BLaER1 treated with 17β-estradiol and CSF1 and Interleukin-3, amounts not matched to agents 10 nM and 100 nM (cell line): Measurements from ENCODE around the gene PSME3.
"Not testable (repeated sequence)": the region's sequence is repeated elsewhere in the genome, so short reads cannot be mapped to it uniquely, and the experiment has no call there.

ENCODE experiments used
- H3K27ac ChIP-seq, 11 experiments: shearing (Covaris generic); formaldehyde crosslinking; 2 replicates each; pipeline ENCODE4 v1.8.1; 2022
- H3K27me3 ChIP-seq, 11 experiments: shearing (Covaris generic); formaldehyde crosslinking; 2 replicates each; pipeline ENCODE4 v1.8.1; 2022
- H3K36me3 ChIP-seq, 11 experiments: shearing (Covaris generic); formaldehyde crosslinking; 2 replicates each; pipeline ENCODE4 v1.8.1; 2022
- H3K4me1 ChIP-seq, 10 experiments: shearing (Covaris generic); formaldehyde crosslinking; 2 replicates each; pipeline ENCODE4 v1.8.1; 2022
- H3K4me2 ChIP-seq, 11 experiments: shearing (Covaris generic); formaldehyde crosslinking; 2 replicates each; pipeline ENCODE4 v1.8.1; 2022
- H3K4me3 ChIP-seq, 10 experiments: shearing (Covaris generic); formaldehyde crosslinking; 2 replicates each; pipeline ENCODE4 v1.8.1; 2022
- H3K9ac ChIP-seq, 11 experiments: shearing (Covaris generic); formaldehyde crosslinking; 2 replicates each; pipeline ENCODE4 v1.8.1; 2022
- H3K9me3 ChIP-seq, 11 experiments: shearing (Covaris generic); formaldehyde crosslinking; replicated peaks in 1 of 11; 2 replicates each; pipeline ENCODE4 v1.8.1; 2022
- H4K20me1 ChIP-seq, 11 experiments: shearing (Covaris generic); formaldehyde crosslinking; 2 replicates each; pipeline ENCODE4 v1.8.1; 2022
- Cebpa-rat ChIP-seq, 11 experiments: shearing (Covaris generic); IDR thresholded peaks; 2 replicates each; pipeline ENCODE4 v1.8.1; 2022

PSME3 gene

GRCh38 chr17:42878123-42878880 lies 45.1 kb downstream of the PSME3 start:
- Histone ChIP-seq H3K4me3 (no peak overlapping the region), H3K4me2 (no peak overlapping the region), H3K9me3 (no peaks in the 10 kb centered on the region), H4K20me1 (no peaks in the 10 kb centered on the region), H3K36me3 (no peaks in the 10 kb centered on the region), H3K4me1 (peaks cover 0 to 6% (median 0%) of the 10 kb centered on the region in 10 experiments; a peak in 3 of 20 replicates), H3K27ac (no peak overlapping the region), H3K9ac (no peak overlapping the region), H3K27me3 (no peaks in the 10 kb centered on the region)
- TF ChIP-seq Cebpa-rat (IDR thresholded peaks at IDR 0.05) = no peak

- Histone ChIP-seq H3K4me3 (no peak overlapping the region), H3K36me3 (no peaks in the 10 kb centered on the region), H4K20me1 (no peaks in the 10 kb centered on the region), H3K4me1 (peaks cover 0 to 6% (median 0%) of the 10 kb centered on the region in 10 experiments; a peak in 4 of 20 replicates), H3K9me3 (no peaks in the 10 kb centered on the region), H3K27me3 (no peaks in the 10 kb centered on the region), H3K9ac (no peak overlapping the region), H3K4me2 (no peak overlapping the region), H3K27ac (no peak overlapping the region)
- TF ChIP-seq Cebpa-rat (IDR thresholded peaks at IDR 0.05) = no peak
These were observed 45.9 kb downstream of the PSME3 start for GRCh38 chr17:42878924-42879595.

- no peak overlapping the region for H3K9ac ChIP-seq
- no peak overlapping the region for H3K27ac ChIP-seq
- H3K36me3 ChIP-seq = no peaks in the 10 kb centered on the region
- H3K27me3 ChIP-seq = no peaks in the 10 kb centered on the region
- H4K20me1 ChIP-seq = no peaks in the 10 kb centered on the region
- no peak overlapping the region for H3K4me2 ChIP-seq
- H3K4me3 ChIP-seq = no peak overlapping the region
- H3K4me1 ChIP-seq = peaks cover 0 to 12% (median 0%) of the 10 kb centered on the region in 10 experiments; a peak in 6 of 20 replicates
- H3K9me3 ChIP-seq = no peaks in the 10 kb centered on the region
- TF ChIP-seq Cebpa-rat (IDR thresholded peaks at IDR 0.05) = no peak
These were observed 46.4 kb downstream of the PSME3 start for GRCh38 chr17:42879596-42879985.

GRCh38 chr17:42880776-42881310 lies 47.6 kb downstream of the PSME3 start:
- H4K20me1 ChIP-seq = no peaks in the 10 kb centered on the region
- no peaks in the 10 kb centered on the region for H3K27me3 ChIP-seq
- no peak overlapping the region for H3K9ac ChIP-seq
- no peak overlapping the region for H3K27ac ChIP-seq
- no peaks in the 10 kb centered on the region for H3K36me3 ChIP-seq
- no peak overlapping the region for H3K4me3 ChIP-seq
- H3K4me2 ChIP-seq = no peak overlapping the region
- H3K9me3 ChIP-seq = no peaks in the 10 kb centered on the region
- H3K4me1 ChIP-seq = peaks cover 2 to 24% (median 9%) of the 10 kb centered on the region in 10 experiments; a peak in 19 of 20 replicates
- TF ChIP-seq Cebpa-rat (IDR thresholded peaks at IDR 0.05) = no peak

- H3K27ac ChIP-seq, H3K9me3 ChIP-seq, H3K4me3 ChIP-seq, H3K9ac ChIP-seq, H4K20me1 ChIP-seq, H3K36me3 ChIP-seq, H3K4me2 ChIP-seq, H3K27me3 ChIP-seq: not testable (repeated sequence)
- H3K4me1 ChIP-seq = peaks cover 10 to 33% (median 17%) of the 10 kb centered on the region in 10 experiments
These were observed 48.5 kb downstream of the PSME3 start for GRCh38 chr17:42881706-42882105.

- no peak overlapping the region for H3K9ac ChIP-seq
- no peak overlapping the region; a peak in 1 of 22 replicates for H3K4me2 ChIP-seq
- TF ChIP-seq Cebpa-rat (IDR thresholded peaks at IDR 0.05) = no peak
These were observed 49.0 kb downstream of the PSME3 start for GRCh38 chr17:42882166-42882565.

GRCh38 chr17:42883802-42884558 lies 50.8 kb downstream of the PSME3 start:
- peaks cover 13 to 48% (median 29%) of the 10 kb centered on the region in 10 experiments for H3K4me1 ChIP-seq
- no peaks in the 10 kb centered on the region for H4K20me1 ChIP-seq
- H3K27ac ChIP-seq = no peak overlapping the region
- peak overlapping the region in 2 of 11 experiments; percentile 77 to 83; a peak in 2 of 22 replicates for H3K4me2 ChIP-seq
- no peaks in the 10 kb centered on the region for H3K9me3 ChIP-seq
- no peak overlapping the region for H3K9ac ChIP-seq
- H3K27me3 ChIP-seq = no peaks in the 10 kb centered on the region
- no peaks in the 10 kb centered on the region for H3K36me3 ChIP-seq
- no peak overlapping the region for H3K4me3 ChIP-seq
- TF ChIP-seq Cebpa-rat (IDR thresholded peaks at IDR 0.05) = no peak

More at GRCh38 chr17:42882166-42882565, 49.0 kb downstream of the PSME3 start:
- H3K4me3 ChIP-seq = no peak overlapping the region
- no peaks in the 10 kb centered on the region for H3K36me3 ChIP-seq
- H4K20me1 ChIP-seq = no peaks in the 10 kb centered on the region
- peaks cover 13 to 37% (median 22%) of the 10 kb centered on the region in 10 experiments for H3K4me1 ChIP-seq
- no peaks in the 10 kb centered on the region for H3K9me3 ChIP-seq
- no peak overlapping the region for H3K27ac ChIP-seq
- no peaks in the 10 kb centered on the region for H3K27me3 ChIP-seq

GRCh38 chr17:42885806-42886205 lies 52.6 kb downstream of the PSME3 start:
- H3K27ac ChIP-seq = peak overlapping the region in 2 of 11 experiments; percentile 25 to 40; a peak in 1 of 22 replicates
- not testable (repeated sequence) for H4K20me1 ChIP-seq, H3K36me3 ChIP-seq, H3K9ac ChIP-seq, H3K27me3 ChIP-seq, H3K9me3 ChIP-seq, H3K4me3 ChIP-seq
- H3K4me2 ChIP-seq = peak overlapping the region; percentile 53 to 84 (median 76)
- H3K4me1 ChIP-seq = peaks cover 13 to 54% (median 30%) of the 10 kb centered on the region in 10 experiments
